IPS DF 6.9 (cell line): Measurements from ENCODE around the gene HOOK2.

Experiments
- DNase-seq: peaks from one replicate; pipeline ENCODE4 v3.0.0-alpha.2; 2013; ENCODE audit warnings: low read depth, low spot score
- H3K27ac ChIP-seq: one replicate; pipeline ENCODE4 v1.5.1; 2013; ENCODE audit warnings: low read length, control low read depth
- H3K27me3 ChIP-seq: 2 replicates; pipeline ENCODE4 v1.6.1; 2013; ENCODE audit warnings: mild to moderate bottlenecking, low read length; ENCODE audit not compliant: control insufficient read depth, insufficient read depth
- H3K36me3 ChIP-seq: 2 replicates; pipeline ENCODE4 v1.6.1; 2013; ENCODE audit warnings: low read length; ENCODE audit not compliant: control insufficient read depth, insufficient read depth
- H3K4me1 ChIP-seq: 2 replicates; pipeline ENCODE4 v1.6.1; 2013; ENCODE audit warnings: low read length; ENCODE audit not compliant: control insufficient read depth, insufficient read depth
- H3K4me3 ChIP-seq: 2 replicates; pipeline ENCODE4 v1.5.1; 2013; ENCODE audit warnings: mild to moderate bottlenecking, low read length
- H3K9me3 ChIP-seq: 2 replicates; pipeline ENCODE4 v1.6.1; 2013; ENCODE audit warnings: low read length, inconsistent platforms; ENCODE audit not compliant: control insufficient read depth, insufficient read depth
- WGBS: extraction: QIAGEN DNeasy Blood & Tissue Kit; methylation state at CpG from one replicate; pipeline ENCODE4 v1.1.7; 2013; ENCODE audit warnings: mixed read lengths, missing lambda C conversion rate; ENCODE audit not compliant: insufficient read length, insufficient coverage; 5-methylcytosine and 5-hydroxymethylcytosine counted together

The HOOK2 gene

DNA sequence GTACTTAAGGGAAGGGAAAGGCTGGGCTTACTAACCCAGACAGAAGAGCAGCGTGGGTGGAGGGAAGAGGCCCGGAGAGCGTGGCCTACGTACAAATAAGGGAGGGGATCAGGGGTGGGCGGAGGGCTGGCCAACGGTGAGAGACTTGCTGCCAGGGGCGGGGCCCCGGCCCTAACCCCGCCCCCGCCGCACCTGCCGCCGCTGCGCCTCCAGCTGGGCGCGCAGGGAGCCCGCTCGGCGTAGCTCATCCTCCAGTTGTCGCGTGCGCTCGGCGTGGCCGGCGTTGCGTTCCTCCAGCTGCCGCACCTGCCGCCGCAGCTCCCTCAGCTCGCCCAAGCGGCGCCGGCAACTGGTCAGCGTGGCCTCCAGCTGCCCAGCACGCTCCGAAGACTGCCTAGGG lies 5.7 kb downstream of the HOOK2 start:
- H3K4me3 ChIP-seq, result no peak overlapping the region
- no CpG with 5 or more reads among the region's 37 CpGs for WGBS
- H3K36me3 ChIP-seq, result peaks cover 14% of the 10 kb centered on the region
- no peaks in the 10 kb centered on the region for H3K9me3 ChIP-seq
- H3K4me1 ChIP-seq, result 0 out of 2 replicates have a peak, but pooled peaks cover 2% of the 10 kb centered on the region
- no peaks in the 10 kb centered on the region for H3K27me3 ChIP-seq
- H3K27ac ChIP-seq, result no peak overlapping the region
- no peak for DNase-seq

GRCh38 chr19:12767666-12768065 lies 7.7 kb downstream of the HOOK2 start:
- Histone ChIP-seq H3K4me3 (no peak overlapping the region), H3K9me3 (no peaks in the 10 kb centered on the region), H3K27ac (no peak overlapping the region), H3K36me3 (peaks cover 22% of the 10 kb centered on the region), H3K27me3 (no peaks in the 10 kb centered on the region), H3K4me1 (0 out of 2 replicates have a peak, but pooled peaks cover 2% of the 10 kb centered on the region)
- no CpG with 5 or more reads among the region's 15 CpGs for WGBS
- no peak for DNase-seq

- peaks cover 22% of the 10 kb centered on the region for H3K36me3 ChIP-seq
- H3K4me3 ChIP-seq, result no peak overlapping the region
- 0 out of 2 replicates have a peak, but pooled peaks cover 2% of the 10 kb centered on the region for H3K4me1 ChIP-seq
- no peak for DNase-seq
- no peaks in the 10 kb centered on the region for H3K9me3 ChIP-seq
- WGBS, result no CpG with 5 or more reads among the region's 11 CpGs
- no peak overlapping the region for H3K27ac ChIP-seq
- H3K27me3 ChIP-seq, result no peaks in the 10 kb centered on the region
Measured at GRCh38 chr19:12767150-12767549, 8.2 kb downstream of the HOOK2 start.

DNA sequence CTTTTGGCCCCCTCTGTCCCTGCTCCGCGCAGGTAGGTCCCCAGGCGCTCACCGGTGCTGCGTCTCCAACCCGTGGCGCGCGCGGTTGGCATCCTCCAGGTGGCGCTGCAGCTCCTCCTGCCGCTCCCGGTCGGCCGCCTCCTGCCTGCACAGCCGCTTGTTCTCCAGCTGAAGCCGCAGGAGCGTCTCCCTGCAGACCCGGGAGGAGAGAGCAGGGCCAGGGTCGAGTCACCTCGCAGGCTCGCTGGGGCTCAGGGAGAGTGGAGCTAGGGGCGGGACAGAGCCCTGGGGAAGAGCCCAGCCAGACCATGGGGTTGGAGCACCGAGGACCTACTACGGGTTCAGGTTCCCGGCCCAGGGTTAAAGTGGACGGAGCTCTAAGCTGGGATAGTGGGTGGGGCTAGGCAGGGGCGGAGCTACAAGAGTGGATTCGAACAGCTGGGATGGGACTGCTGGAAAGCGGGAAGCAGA lies 9.3 kb downstream of the HOOK2 start:
- H3K9me3 ChIP-seq, result no peaks in the 10 kb centered on the region
- WGBS, result 100% methylated on average over 1 of the region's 30 CpGs
- peak overlapping the region; percentile 14; the same call in 1 of the 2 replicates for H3K4me3 ChIP-seq
- peaks cover 20% of the 10 kb centered on the region for H3K36me3 ChIP-seq
- no peaks in the 10 kb centered on the region for H3K27me3 ChIP-seq
- H3K27ac ChIP-seq, result no peak overlapping the region
- 0 out of 2 replicates have a peak, but pooled peaks cover 2% of the 10 kb centered on the region for H3K4me1 ChIP-seq
- no peak for DNase-seq

- H3K27me3 ChIP-seq, result no peaks in the 10 kb centered on the region
- no peaks in the 10 kb centered on the region for H3K9me3 ChIP-seq
- H3K27ac ChIP-seq, result no peak overlapping the region
- H3K4me3 ChIP-seq, result no peak overlapping the region
- no peak for DNase-seq
- H3K36me3 ChIP-seq, result peaks cover 16% of the 10 kb centered on the region
- no peaks in the 10 kb centered on the region for H3K4me1 ChIP-seq
- no CpG with 5 or more reads among the region's 16 CpGs for WGBS
Measured at GRCh38 chr19:12764698-12765097, 10.7 kb downstream of the HOOK2 start.

GRCh38 chr19:12763100-12763499 lies 12.3 kb downstream of the HOOK2 start:
- no peaks in the 10 kb centered on the region for H3K9me3 ChIP-seq
- WGBS, result no CpG with 5 or more reads among the region's 11 CpGs
- H3K4me1 ChIP-seq, result no peaks in the 10 kb centered on the region
- DNase-seq, result no peak
- H3K27ac ChIP-seq, result no peak overlapping the region
- H3K36me3 ChIP-seq, result peaks cover 16% of the 10 kb centered on the region
- no peak overlapping the region for H3K4me3 ChIP-seq
- no peaks in the 10 kb centered on the region for H3K27me3 ChIP-seq

DNA sequence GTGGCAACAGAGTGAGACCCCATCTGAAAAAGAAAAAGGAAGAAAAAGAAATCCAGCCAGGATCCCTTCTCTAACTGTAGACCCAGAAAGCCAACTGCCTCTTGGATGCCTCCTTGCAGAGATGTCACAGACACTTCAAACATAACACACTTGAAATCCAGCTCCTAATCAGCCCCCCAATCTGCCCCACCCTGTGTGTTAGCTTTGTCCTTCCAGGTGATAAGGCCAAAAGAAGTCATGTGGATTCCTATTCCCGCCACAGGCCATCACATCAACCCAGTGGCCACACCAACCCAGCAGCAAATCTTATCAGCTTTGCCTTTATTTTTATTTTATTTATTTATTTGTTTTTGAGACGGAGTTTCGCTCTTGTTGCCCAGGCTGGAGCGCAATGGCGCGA lies 15.7 kb downstream of the HOOK2 start:
- no peak for DNase-seq
- H3K36me3 ChIP-seq, result peaks cover 9% of the 10 kb centered on the region
- H3K27me3 ChIP-seq, result no peaks in the 10 kb centered on the region
- H3K27ac ChIP-seq, result no peak overlapping the region
- no peaks in the 10 kb centered on the region for H3K9me3 ChIP-seq
- WGBS, result no CpG with 5 or more reads among the region's 6 CpGs
- H3K4me1 ChIP-seq, result peaks cover 2% of the 10 kb centered on the region; the same call in 1 of the 2 replicates
- no peak overlapping the region for H3K4me3 ChIP-seq

DNA sequence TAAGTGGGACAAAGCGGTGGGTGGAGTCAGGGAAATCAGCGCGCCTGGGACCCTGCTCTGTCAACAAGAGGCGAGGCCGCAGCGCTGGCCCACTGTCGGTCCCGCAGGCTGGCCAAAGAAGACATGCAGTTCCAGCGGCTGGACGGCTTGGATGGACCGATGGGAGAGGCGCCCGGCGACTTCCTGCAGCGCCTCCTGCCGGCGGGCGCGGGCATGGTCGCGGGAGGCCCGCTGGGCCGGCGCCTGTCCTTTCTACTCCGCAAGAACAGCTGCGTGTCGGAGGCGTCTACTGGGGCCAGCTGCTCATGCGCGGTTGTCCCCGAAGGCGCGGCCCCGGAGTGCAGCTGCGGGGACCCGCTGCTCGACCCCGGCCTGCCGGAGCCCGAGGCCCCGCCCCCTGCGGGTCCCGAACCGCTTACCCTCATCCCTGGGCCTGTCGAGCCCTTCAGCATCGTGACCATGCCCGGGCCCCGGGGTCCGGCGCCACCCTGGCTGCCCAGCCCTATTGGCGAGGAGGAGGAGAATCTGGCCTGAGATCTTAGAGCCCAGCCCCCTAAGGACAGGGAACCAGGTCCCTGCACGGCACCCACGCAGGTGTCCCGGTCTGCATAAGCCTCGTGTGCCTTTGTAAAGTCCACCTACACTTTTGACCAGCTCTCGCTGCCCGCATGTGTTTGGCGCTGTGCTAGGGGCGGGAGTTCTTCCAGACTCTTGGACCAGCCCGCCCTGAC lies 17.6 kb downstream of the HOOK2 start:
- peak; percentile 63 for DNase-seq
- peak overlapping the region; percentile 24; the same call in 1 of the 2 replicates for H3K4me3 ChIP-seq
- H3K27me3 ChIP-seq, result no peaks in the 10 kb centered on the region
- H3K36me3 ChIP-seq, result no peaks in the 10 kb centered on the region
- H3K9me3 ChIP-seq, result no peaks in the 10 kb centered on the region
- no CpG with 5 or more reads among the region's 60 CpGs for WGBS
- H3K27ac ChIP-seq, result no peak overlapping the region
- peaks cover 2% of the 10 kb centered on the region; the same call in 1 of the 2 replicates for H3K4me1 ChIP-seq

DNA sequence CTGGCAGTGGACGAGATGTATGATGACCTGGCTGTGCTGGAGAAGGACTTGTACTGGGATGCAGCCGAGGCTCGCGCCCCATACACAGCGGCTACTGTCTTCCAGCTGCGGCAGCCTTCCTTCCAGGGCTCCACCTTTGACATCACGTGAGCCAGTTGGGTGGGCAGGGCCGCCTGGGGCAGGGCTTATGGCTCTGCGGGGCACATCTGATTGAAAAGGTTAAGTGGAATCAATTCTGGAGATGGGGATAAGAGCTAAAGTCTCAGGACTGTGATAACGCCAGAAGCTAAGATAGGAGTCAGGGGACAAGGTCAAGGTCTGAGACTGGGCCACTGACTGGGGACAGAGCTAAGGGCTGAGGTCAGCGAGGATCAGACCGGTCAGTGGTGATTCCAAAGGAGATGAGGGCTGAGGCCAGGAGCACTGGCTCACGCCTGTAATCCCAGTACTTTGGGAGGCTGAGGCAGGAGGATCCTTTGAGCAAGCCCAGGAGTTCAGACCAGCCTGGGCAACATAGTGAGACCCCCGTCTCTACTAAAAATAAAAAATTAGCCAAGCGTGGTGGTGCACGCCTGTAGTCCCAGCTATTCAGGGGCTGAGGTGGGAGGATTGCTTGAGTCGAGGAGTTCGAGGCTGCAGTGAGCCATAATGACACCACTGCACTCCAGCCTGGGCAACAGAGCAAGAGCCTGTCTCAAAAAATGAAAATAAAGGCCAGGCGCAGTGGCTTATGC lies 19.0 kb downstream of the HOOK2 start:
- Histone ChIP-seq H3K27me3 (no peaks in the 10 kb centered on the region), H3K9me3 (no peaks in the 10 kb centered on the region), H3K4me1 (peaks cover 4% of the 10 kb centered on the region; the same call in 1 of the 2 replicates), H3K36me3 (no peaks in the 10 kb centered on the region), H3K27ac (no peak overlapping the region), H3K4me3 (no peak overlapping the region)
- no peak for DNase-seq
- no CpG with 5 or more reads among the region's 19 CpGs for WGBS

DNA sequence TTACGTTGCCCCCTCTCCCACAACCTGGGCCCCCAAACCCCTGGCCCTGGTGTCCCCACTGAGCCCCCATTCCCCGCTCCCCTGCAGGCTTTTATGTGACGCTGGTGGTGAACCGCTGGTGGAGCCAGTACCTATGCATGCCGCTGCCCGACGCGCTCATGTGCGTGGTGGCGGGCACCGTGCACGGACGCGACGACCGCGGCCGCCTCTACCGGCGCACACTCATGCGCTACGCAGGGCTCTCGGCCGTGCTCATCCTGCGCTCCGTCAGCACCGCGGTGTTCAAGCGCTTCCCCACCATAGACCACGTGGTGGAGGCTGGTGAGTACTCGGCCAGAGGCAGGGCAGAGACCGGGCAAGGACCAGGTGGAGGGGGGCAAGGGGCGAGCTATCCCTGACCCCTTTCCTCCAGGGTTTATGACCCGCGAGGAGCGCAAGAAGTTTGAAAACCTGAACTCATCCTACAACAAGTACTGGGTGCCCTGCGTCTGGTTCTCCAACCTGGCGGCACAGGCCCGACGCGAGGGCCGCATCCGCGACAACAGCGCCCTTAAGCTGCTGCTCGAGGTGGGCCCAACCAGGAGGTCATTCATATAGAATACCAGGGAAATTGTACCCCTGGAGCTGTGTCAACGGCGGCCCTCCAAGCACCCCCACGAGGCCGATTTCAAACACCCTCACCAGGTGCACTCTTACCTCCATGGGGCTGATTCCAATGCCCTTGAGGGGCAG lies 20.7 kb downstream of the HOOK2 start:
- H3K4me1 ChIP-seq, result peaks cover 4% of the 10 kb centered on the region; the same call in 1 of the 2 replicates

More for the DNA sequence above, 20.7 kb downstream of the HOOK2 start:
- H3K4me3 ChIP-seq, result no peak overlapping the region
- H3K27me3 ChIP-seq, result no peaks in the 10 kb centered on the region
- DNase-seq, result no peak
- H3K27ac ChIP-seq, result no peak overlapping the region
- WGBS, result no CpG with 5 or more reads among the region's 50 CpGs
- no peaks in the 10 kb centered on the region for H3K9me3 ChIP-seq
- H3K36me3 ChIP-seq, result no peaks in the 10 kb centered on the region
